K562 (cell line): ENCODE data around the gene TMEM184B. TPM values are rescaled to one million over a fixed set of nuclear protein-coding genes. Genes with fewer than 3 reads are reported as not detected.

Source experiments
- ATAC-seq: fragments of 200-7000 bp; cut with Tn5 transposase; 3 replicates; pipeline ENCODE4 v1.9.1; 2020; ENCODE audit warnings: moderate library complexity
- BruUV-seq: library from RNA; stranded (reverse); fragments of 400-500 nt; replicated peaks from 2 replicates; lab custom pipeline; 2021; lab: Mats Ljungman, UMichigan
- CTCF ChIA-PET: fragments of 300-600 bp; formaldehyde crosslinking; extraction: SDS; loops from one replicate; lab custom pipeline; 2021; ENCODE audit warnings: low intra/inter-chr PET ratio; lab: Yijun Ruan, JAX
- POLR2A ChIA-PET: fragments of 300-600, 350-650 bp; sonication (Branson Sonifier 250); formaldehyde crosslinking; extraction: SDS; loops from one replicate; lab custom pipeline; 2021; ENCODE audit warnings: antibody characterized with exemption, inconsistent platforms; lab: Yijun Ruan, JAX
- DNase-seq, 4 experiments: peaks; one replicate each; pipeline versions ENCODE4 v3.0.0 to v3.0.0-alpha.2; 2011 to 2018; ENCODE audit warnings: low spot score in 3 of 4, mixed read lengths in 3 of 4; ENCODE audit errors: extremely low read depth in 1 of 4
- FAIRE-seq: peaks from 2 replicates; lab custom pipeline; 2011; peaks lifted over from hg19 to GRCh38; lab: Jason Lieb, UNC
- H2AFZ ChIP-seq: 2 replicates; pipeline ENCODE4 v1.6.0; 2011; ENCODE audit warnings: low read depth, low read length, control low read depth, inconsistent platforms
- H3K27ac ChIP-seq: fragments of 200-600 bp; 3 replicates; pipeline ENCODE4 v1.8.0; 2011; ENCODE audit warnings: low read depth, mild to moderate bottlenecking, control low read depth, inconsistent platforms, low read length, moderate library complexity, mixed read lengths; ENCODE audit errors: extremely low read depth
- H3K27me3 ChIP-seq, 2 experiments: fragments of 300-600 bp in 1 of 2; 2 replicates in 1 of 2; 3 replicates in 1 of 2; pipeline versions ENCODE4 v1.6.0 to v1.8.0; 2011; ENCODE audit warnings: inconsistent platforms in 2 of 2, low read length in 2 of 2, mild to moderate bottlenecking in 1 of 2, mixed read lengths in 1 of 2, moderate library complexity in 1 of 2; ENCODE audit not compliant: control insufficient read depth in 2 of 2, insufficient read depth in 2 of 2
- H3K36me3 ChIP-seq: fragments of 300-600 bp; 3 replicates; pipeline ENCODE4 v1.8.0; 2011; ENCODE audit warnings: mild to moderate bottlenecking, low read length, inconsistent platforms; ENCODE audit not compliant: control insufficient read depth, insufficient read depth
- H3K4me1 ChIP-seq, 2 experiments: fragments of 200-600 bp in 1 of 2; replicated peaks in 1 of 2; 2 replicates in 1 of 2; 3 replicates in 1 of 2; pipeline versions ENCODE4 v1.5.1 to v1.8.0; 2011; ENCODE audit warnings: inconsistent platforms in 2 of 2, low read length in 2 of 2, mild to moderate bottlenecking in 1 of 2, mixed read lengths in 1 of 2, moderate library complexity in 1 of 2; ENCODE audit not compliant: control insufficient read depth in 2 of 2, insufficient read depth in 2 of 2
- H3K4me2 ChIP-seq: 2 replicates; pipeline ENCODE4 v1.6.1; 2011; ENCODE audit warnings: low read length, control low read depth, inconsistent platforms, mixed read lengths; ENCODE audit not compliant: insufficient read depth
- H3K4me3 ChIP-seq: fragments of 200-600 bp; sonication (generic), shearing (Covaris generic); 2 replicates; pipeline ENCODE4 v1.5.1; 2016; ENCODE audit warnings: control low read depth, inconsistent platforms
- H3K79me2 ChIP-seq: fragments of 200-600 bp; 3 replicates; pipeline ENCODE4 v1.8.0; 2011; ENCODE audit warnings: low read length, inconsistent platforms; ENCODE audit not compliant: control insufficient read depth, insufficient read depth
- H3K9ac ChIP-seq, 2 experiments: 2 replicates each; pipeline versions ENCODE4 v1.6.0 to v1.6.1; 2011; ENCODE audit warnings: low read depth in 2 of 2, low read length in 2 of 2, control low read depth in 1 of 2, inconsistent platforms in 1 of 2, mild to moderate bottlenecking in 1 of 2, mixed read lengths in 1 of 2; ENCODE audit not compliant: insufficient read depth in 1 of 2
- H3K9me1 ChIP-seq: one replicate; pipeline ENCODE4 v1.6.0; 2011; ENCODE audit warnings: inconsistent platforms, mild to moderate bottlenecking, low read length, moderate library complexity; ENCODE audit not compliant: control insufficient read depth, insufficient read depth
- H3K9me3 ChIP-seq: replicated peaks from 2 replicates; pipeline ENCODE4 v1.5.1; 2011; ENCODE audit warnings: low read depth, low read length, inconsistent platforms; ENCODE audit not compliant: control insufficient read depth, insufficient read depth
- H4K20me1 ChIP-seq: replicated peaks from 2 replicates; pipeline ENCODE4 v1.6.1; 2011; ENCODE audit warnings: low read length, inconsistent platforms, mixed read lengths; ENCODE audit not compliant: control insufficient read depth, insufficient read depth
- CEBPB ChIP-seq: fragments of 450-650 bp; IDR thresholded peaks from 2 replicates; pipeline ENCODE4 v1.6.1; 2016; ENCODE audit warnings: missing genetic modification characterization, missing compliant biosample characterization
- CTBP1 ChIP-seq: fragments of 450-650 bp; IDR thresholded peaks from 2 replicates; pipeline ENCODE4 v1.6.1; 2016; ENCODE audit warnings: borderline replicate concordance
- KAT2B ChIP-seq: IDR thresholded peaks from one replicate; pipeline ENCODE4 v1.6.1; 2012; ENCODE audit warnings: low read depth, mild to moderate bottlenecking, control low read depth, inconsistent platforms, low read length, moderate library complexity
- RHOXF2B ChIP-seq: fragments of 250-450 bp; sonication (Bioruptor Pico); conservative IDR thresholded peaks from 2 replicates; pipeline ENCODE4 v1.5.1; 2021
- SP1 ChIP-seq: sonication (generic); formaldehyde crosslinking; IDR thresholded peaks from 2 replicates; pipeline ENCODE4 v1.8.1; 2022; ENCODE audit warnings: mild to moderate bottlenecking, missing genetic modification reagents
- ZNF197 ChIP-seq: fragments of 200-800 bp; sonication (Bioruptor generic); IDR thresholded peaks from 2 replicates; pipeline ENCODE4 v1.6.1; 2016; ENCODE audit warnings: low read depth, missing genetic modification characterization, missing compliant biosample characterization
- WGBS: fragments of 100-300 bp; shearing (Covaris generic); methylation state at CpG from one replicate; pipeline ENCODE4 v1.1.6; 2016; ENCODE audit warnings: low coverage, mixed read lengths; ENCODE audit not compliant: insufficient coverage; ENCODE audit errors: missing lambda C conversion rate; 5-methylcytosine and 5-hydroxymethylcytosine counted together
- in situ Hi-C: fragments of 300-500 bp; cut with MboI; formaldehyde crosslinking; loops from 4 replicates; pipeline ENCODE4 v1.15.0; 2018; ENCODE audit warnings: inconsistent platforms, mixed read lengths
- intact Hi-C: fragments of 100-400 bp; cut with micrococcal nuclease; formaldehyde crosslinking; loops from 2 replicates; pipeline ENCODE4 v1.14.2; 2022
- polyA plus RNA-seq, 8 experiments: library from polyadenylated mRNA; depleted of rRNA in 4 of 8; stranded (reverse) in 5 of 8; unstranded in 3 of 8; fragments of >200 nt; fragmentation: Nextera tagmentation in 2 of 8; fragmentation: Illumina TruSeq in 1 of 8; extraction: Ambion mirVana in 2 of 8; extraction: Trizol in 1 of 8; gene quantifications; 2 replicates each; pipeline versions ENCODE4 v1.2.1 to v1.2.3, GENCODE V29; 2011 to 2014; ENCODE audit warnings: inconsistent platforms in 1 of 8, missing spikeins in 1 of 8
- total RNA-seq, 7 experiments: library from RNA; depleted of rRNA in 6 of 7; stranded (reverse); fragments of >200 nt in 6 of 7; fragmentation: Illumina TruSeq in 2 of 7; extraction: Trizol in 2 of 7; gene quantifications; 2 replicates each; pipeline versions ENCODE4 v1.2.1 to v1.2.3, GENCODE V29; 2011 to 2021; ENCODE audit warnings: low replicate concordance in 1 of 7
- TF ChIP-seq, protein P1 (sequence below): fragments of 250-450 bp; sonication (Bioruptor Pico); IDR thresholded peaks from 2 replicates; pipeline ENCODE4 v1.4.0; 2020; ENCODE audit warnings: mild to moderate bottlenecking, moderate library complexity
- TF ChIP-seq, protein P2 (sequence below): sonication (generic); formaldehyde crosslinking; IDR thresholded peaks from 2 replicates; pipeline ENCODE4 v1.8.1; 2023; ENCODE audit warnings: mild to moderate bottlenecking, missing genetic modification reagents
- TF ChIP-seq, protein P3 (sequence below): conservative IDR thresholded peaks from 2 replicates; pipeline ENCODE4 v1.6.1; 2011; ENCODE audit warnings: low read depth, mild to moderate bottlenecking, low read length; ENCODE audit not compliant: control insufficient read depth
- TF ChIP-seq, protein P4 (sequence below): fragments of 450-650 bp; IDR thresholded peaks from 2 replicates; pipeline ENCODE4 v1.6.1; 2016; ENCODE audit warnings: borderline replicate concordance
- TF ChIP-seq, protein P5 (sequence below): sonication (generic); formaldehyde crosslinking; IDR thresholded peaks from 2 replicates; pipeline ENCODE4 v1.8.0; 2023; ENCODE audit warnings: mild to moderate bottlenecking, missing genetic modification reagents
- TF ChIP-seq, protein P6 (sequence below): sonication (generic); formaldehyde crosslinking; IDR thresholded peaks from 2 replicates; pipeline ENCODE4 v1.8.0; 2022; ENCODE audit warnings: missing genetic modification reagents, mild to moderate bottlenecking, borderline replicate concordance

TMEM184B gene
- total and polyA plus RNA-seq, 9 of the 15 experiments (the other 6 are each of a cell fraction or from before 2014, with no cell fraction given): 0.31 to 25.1 (median 6.2) TPM

DNA sequence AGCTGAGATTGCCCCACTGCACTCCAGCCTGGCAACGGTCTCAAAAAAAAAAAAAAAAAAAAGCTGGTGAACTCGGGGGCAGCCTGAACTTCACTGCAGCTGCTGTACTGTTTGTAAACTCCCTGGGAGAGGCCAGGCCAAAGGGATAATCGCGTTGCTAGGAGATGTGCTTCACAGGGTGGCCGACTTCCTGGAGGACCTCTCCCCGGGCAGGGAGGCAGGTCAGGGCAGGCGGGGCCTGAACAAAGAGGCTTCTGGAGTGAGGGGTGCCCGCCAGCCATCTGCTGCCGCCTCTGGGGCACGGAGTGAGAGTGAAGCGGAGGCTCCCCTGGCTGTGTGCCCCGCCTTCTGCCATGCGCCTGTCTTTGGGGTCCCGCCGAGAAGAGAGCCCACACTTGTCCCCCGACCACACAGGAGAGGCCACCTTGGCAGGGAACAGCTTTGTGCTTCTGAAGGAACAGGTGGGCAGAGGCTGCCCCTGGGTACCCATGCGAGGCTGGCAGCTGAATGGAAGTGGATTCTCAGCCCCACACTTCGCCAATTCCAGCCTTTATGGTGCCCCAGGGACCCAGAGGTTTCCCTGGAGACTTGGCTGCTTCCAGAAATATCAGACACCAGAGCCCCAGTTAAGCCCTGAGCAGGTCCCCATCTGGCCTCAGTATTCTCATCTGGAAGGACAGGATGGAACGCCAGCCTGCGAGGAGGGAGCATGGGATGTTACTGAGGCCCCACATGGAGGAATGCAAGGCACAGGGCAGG lies 29.6 kb downstream of the TMEM184B start:
- no peaks in the 10 kb centered on the region for H3K27me3 ChIP-seq
- ChIA-PET POLR2A (no interaction called here), CTCF (no interaction called here)
- H3K4me3 ChIP-seq: no peak overlapping the region
- no peaks in the 10 kb centered on the region for H3K79me2 ChIP-seq
- no peaks in the 10 kb centered on the region for H3K9me1 ChIP-seq
- in situ Hi-C loops (no loop called here), intact Hi-C loops (no loop called here)
- no peak for FAIRE-seq
- H3K4me2 ChIP-seq: no peak overlapping the region
- peaks cover 22% of the 10 kb centered on the region; the same call in 2 of the 3 replicates for H3K36me3 ChIP-seq
- WGBS: 90% methylated on average over 11 of the region's 20 CpGs
- ATAC-seq: no peak
- H4K20me1 ChIP-seq: 0 out of 2 replicates have a peak, but pooled peaks cover 2% of the 10 kb centered on the region
- BruUV-seq: no TSS peak
- no peak for DNase-seq
- H2AFZ ChIP-seq: no peak overlapping the region
- H3K4me1 ChIP-seq: peaks cover 3 to 10% of the 10 kb centered on the region in 2 experiments; a peak in 3 of 5 replicates
- H3K9me3 ChIP-seq: no peaks in the 10 kb centered on the region
- no peak overlapping the region for H3K9ac ChIP-seq
- no peak overlapping the region for H3K27ac ChIP-seq
- TF ChIP-seq ZNF197 (no peak), CEBPB (tag) (no peak), SP1 (no peak), RHOXF2B (no peak), CTBP1 (no peak), KAT2B (no peak)
- TF ChIP-seq, protein P1, sequence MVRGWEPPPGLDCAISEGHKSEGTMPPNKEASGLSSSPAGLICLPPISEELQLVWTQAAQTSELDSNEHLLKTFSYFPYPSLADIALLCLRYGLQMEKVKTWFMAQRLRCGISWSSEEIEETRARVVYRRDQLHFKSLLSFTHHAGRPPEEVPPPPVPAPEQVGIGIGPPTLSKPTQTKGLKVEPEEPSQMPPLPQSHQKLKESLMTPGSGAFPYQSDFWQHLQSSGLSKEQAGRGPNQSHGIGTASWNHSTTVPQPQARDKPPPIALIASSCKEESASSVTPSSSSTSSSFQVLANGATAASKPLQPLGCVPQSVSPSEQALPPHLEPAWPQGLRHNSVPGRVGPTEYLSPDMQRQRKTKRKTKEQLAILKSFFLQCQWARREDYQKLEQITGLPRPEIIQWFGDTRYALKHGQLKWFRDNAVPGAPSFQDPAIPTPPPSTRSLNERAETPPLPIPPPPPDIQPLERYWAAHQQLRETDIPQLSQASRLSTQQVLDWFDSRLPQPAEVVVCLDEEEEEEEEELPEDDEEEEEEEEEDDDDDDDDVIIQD (CRISPR knock-in tag): no peak
- TF ChIP-seq, protein P2, sequence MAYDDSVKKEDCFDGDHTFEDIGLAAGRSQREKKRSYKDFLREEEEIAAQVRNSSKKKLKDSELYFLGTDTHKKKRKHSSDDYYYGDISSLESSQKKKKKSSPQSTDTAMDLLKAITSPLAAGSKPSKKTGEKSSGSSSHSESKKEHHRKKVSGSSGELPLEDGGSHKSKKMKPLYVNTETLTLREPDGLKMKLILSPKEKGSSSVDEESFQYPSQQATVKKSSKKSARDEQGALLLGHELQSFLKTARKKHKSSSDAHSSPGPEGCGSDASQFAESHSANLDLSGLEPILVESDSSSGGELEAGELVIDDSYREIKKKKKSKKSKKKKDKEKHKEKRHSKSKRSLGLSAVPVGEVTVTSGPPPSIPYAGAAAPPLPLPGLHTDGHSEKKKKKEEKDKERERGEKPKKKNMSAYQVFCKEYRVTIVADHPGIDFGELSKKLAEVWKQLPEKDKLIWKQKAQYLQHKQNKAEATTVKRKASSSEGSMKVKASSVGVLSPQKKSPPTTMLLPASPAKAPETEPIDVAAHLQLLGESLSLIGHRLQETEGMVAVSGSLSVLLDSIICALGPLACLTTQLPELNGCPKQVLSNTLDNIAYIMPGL: no peak
- TF ChIP-seq, protein P3, sequence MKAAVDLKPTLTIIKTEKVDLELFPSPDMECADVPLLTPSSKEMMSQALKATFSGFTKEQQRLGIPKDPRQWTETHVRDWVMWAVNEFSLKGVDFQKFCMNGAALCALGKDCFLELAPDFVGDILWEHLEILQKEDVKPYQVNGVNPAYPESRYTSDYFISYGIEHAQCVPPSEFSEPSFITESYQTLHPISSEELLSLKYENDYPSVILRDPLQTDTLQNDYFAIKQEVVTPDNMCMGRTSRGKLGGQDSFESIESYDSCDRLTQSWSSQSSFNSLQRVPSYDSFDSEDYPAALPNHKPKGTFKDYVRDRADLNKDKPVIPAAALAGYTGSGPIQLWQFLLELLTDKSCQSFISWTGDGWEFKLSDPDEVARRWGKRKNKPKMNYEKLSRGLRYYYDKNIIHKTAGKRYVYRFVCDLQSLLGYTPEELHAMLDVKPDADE: no peak
- TF ChIP-seq, protein P4, sequence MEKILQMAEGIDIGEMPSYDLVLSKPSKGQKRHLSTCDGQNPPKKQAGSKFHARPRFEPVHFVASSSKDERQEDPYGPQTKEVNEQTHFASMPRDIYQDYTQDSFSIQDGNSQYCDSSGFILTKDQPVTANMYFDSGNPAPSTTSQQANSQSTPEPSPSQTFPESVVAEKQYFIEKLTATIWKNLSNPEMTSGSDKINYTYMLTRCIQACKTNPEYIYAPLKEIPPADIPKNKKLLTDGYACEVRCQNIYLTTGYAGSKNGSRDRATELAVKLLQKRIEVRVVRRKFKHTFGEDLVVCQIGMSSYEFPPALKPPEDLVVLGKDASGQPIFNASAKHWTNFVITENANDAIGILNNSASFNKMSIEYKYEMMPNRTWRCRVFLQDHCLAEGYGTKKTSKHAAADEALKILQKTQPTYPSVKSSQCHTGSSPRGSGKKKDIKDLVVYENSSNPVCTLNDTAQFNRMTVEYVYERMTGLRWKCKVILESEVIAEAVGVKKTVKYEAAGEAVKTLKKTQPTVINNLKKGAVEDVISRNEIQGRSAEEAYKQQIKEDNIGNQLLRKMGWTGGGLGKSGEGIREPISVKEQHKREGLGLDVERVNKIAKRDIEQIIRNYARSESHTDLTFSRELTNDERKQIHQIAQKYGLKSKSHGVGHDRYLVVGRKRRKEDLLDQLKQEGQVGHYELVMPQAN: no peak
- TF ChIP-seq, protein P5, sequence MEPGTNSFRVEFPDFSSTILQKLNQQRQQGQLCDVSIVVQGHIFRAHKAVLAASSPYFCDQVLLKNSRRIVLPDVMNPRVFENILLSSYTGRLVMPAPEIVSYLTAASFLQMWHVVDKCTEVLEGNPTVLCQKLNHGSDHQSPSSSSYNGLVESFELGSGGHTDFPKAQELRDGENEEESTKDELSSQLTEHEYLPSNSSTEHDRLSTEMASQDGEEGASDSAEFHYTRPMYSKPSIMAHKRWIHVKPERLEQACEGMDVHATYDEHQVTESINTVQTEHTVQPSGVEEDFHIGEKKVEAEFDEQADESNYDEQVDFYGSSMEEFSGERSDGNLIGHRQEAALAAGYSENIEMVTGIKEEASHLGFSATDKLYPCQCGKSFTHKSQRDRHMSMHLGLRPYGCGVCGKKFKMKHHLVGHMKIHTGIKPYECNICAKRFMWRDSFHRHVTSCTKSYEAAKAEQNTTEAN (CRISPR knock-in tag): no peak
- TF ChIP-seq, protein P6, sequence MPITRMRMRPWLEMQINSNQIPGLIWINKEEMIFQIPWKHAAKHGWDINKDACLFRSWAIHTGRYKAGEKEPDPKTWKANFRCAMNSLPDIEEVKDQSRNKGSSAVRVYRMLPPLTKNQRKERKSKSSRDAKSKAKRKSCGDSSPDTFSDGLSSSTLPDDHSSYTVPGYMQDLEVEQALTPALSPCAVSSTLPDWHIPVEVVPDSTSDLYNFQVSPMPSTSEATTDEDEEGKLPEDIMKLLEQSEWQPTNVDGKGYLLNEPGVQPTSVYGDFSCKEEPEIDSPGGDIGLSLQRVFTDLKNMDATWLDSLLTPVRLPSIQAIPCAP (CRISPR knock-in tag): no peak
